Sigmoid colon (tissue), 4 donors: ENCODE results near the gene KLHDC7B.

Experiments
- CTCF ChIP-seq, 4 experiments: fragments of 450-650 bp in 3 of 4; fragments of 200-600 bp in 1 of 4; IDR thresholded peaks; one replicate each; pipeline ENCODE4 v1.5.1; 2016 to 2019; ENCODE audit warnings: antibody characterized with exemption in 4 of 4, mild to moderate bottlenecking in 3 of 4, moderate library complexity in 2 of 4
- EP300 ChIP-seq, 4 donors: sonication (generic); formaldehyde crosslinking; IDR thresholded peaks; one replicate each; pipeline ENCODE4 v1.6.1; 2017; ENCODE audit warnings: antibody characterized with exemption in 4 of 4

DNA sequence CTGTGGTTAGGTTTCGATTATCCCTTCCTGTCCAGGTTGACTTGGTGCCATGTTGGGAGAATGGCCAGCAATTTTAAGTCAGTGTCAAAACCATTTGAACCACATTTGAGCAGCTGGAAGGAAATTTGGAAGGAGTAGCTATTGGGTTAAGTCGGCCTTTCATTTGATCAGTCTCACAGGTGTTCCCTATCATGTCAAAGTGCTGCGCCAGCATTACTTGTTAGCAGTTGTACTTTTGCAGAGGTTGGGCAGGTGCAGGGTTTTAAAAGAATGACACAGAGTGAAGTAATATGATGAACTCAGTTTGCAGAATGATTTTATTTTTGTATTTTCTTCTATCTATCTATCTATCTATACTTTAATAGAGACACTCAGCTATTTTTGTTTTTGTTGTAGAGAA, 9.5 kb upstream of the KLHDC7B start:
- no peak for TF ChIP-seq CTCF (IDR thresholded peaks at IDR 0.05)
- TF ChIP-seq EP300 (IDR thresholded peaks at IDR 0.05), result no peak
